B cell (primary cell): ENCODE measurements around the gene TMEM219. TPM values are rescaled to one million over a fixed set of nuclear protein-coding genes. Genes with fewer than 3 reads are reported as not detected.

ENCODE experiments used
- ATAC-seq: fragments of 200-7000 bp; cut with Tn5 transposase; one replicate; pipeline ENCODE4 v1.10.0; 2021; ENCODE audit warnings: low read depth, mild to moderate bottlenecking, moderate number of reproducible peaks, moderate library complexity
- CTCF ChIA-PET: fragments of 350-600 bp; sonication (Branson Sonifier 250); formaldehyde crosslinking; loops from one replicate; lab custom pipeline; 2021; ENCODE audit warnings: antibody characterized with exemption, inconsistent platforms; lab: Charles Lee
- POLR2A ChIA-PET: fragments of 350-600 bp; sonication (Branson Sonifier 250); formaldehyde crosslinking; loops from one replicate; lab custom pipeline; 2021; ENCODE audit warnings: antibody characterized with exemption; lab: Charles Lee
- DNase-seq: peaks from one replicate; pipeline ENCODE4 v3.0.0; 2013
- H2AFZ ChIP-seq: 2 replicates; pipeline ENCODE4 v1.6.1; 2012; ENCODE audit warnings: mild to moderate bottlenecking, low read depth, low read length; ENCODE audit not compliant: insufficient read depth, poor library complexity, severe bottlenecking
- H3K27ac ChIP-seq, 2 donors: 1 replicate in 1 of 2; 2 replicates in 1 of 2; pipeline ENCODE4 v1.5.1; 2012 to 2013; ENCODE audit warnings: low read length in 2 of 2, mild to moderate bottlenecking in 2 of 2, moderate library complexity in 1 of 2
- H3K27me3 ChIP-seq, 4 experiments: fragments of 200-600 bp in 1 of 4; sonication (generic) in 1 of 4; replicated peaks in 1 of 4; 1 replicate in 2 of 4; 2 replicates in 2 of 4; pipeline versions ENCODE4 v1.6.1 to v1.7.0; 2013 to 2016; ENCODE audit warnings: low read length in 3 of 4, mild to moderate bottlenecking in 2 of 4, mixed read lengths in 1 of 4, moderate library complexity in 1 of 4; ENCODE audit not compliant: insufficient read depth in 4 of 4, control insufficient read depth in 3 of 4; ENCODE audit errors: control extremely low read depth in 1 of 4
- H3K36me3 ChIP-seq, 2 experiments: replicated peaks in 1 of 2; 1 replicate in 1 of 2; 2 replicates in 1 of 2; pipeline versions ENCODE4 v1.6.1 to v1.7.1; 2013; ENCODE audit warnings: low read length in 1 of 2; ENCODE audit not compliant: insufficient read depth in 2 of 2, control insufficient read depth in 1 of 2; ENCODE audit errors: control extremely low read depth in 1 of 2, extremely low read depth in 1 of 2
- H3K4me1 ChIP-seq, 2 donors: fragments of 200-600 bp in 1 of 2; sonication (generic) in 1 of 2; 1 replicate in 1 of 2; 2 replicates in 1 of 2; pipeline versions ENCODE4 v1.5.1 to v1.6.1; 2013 to 2017; ENCODE audit warnings: low read length in 2 of 2; ENCODE audit not compliant: control insufficient read depth in 2 of 2, insufficient read depth in 2 of 2
- H3K4me2 ChIP-seq: replicated peaks from 2 replicates; pipeline ENCODE3; 2012; ENCODE audit warnings: mild to moderate bottlenecking, low read depth, low read length; ENCODE audit not compliant: poor library complexity, severe bottlenecking
- H3K4me3 ChIP-seq, 5 experiments: fragments of 200-600 bp in 1 of 5; sonication (generic) in 1 of 5; 1 replicate in 3 of 5; 2 replicates in 2 of 5; pipeline versions ENCODE4 v1.5.1 to v1.7.0; 2011 to 2016; ENCODE audit warnings: low read length in 4 of 5, mild to moderate bottlenecking in 4 of 5, low read depth in 2 of 5, control low read depth in 1 of 5, moderate library complexity in 1 of 5; ENCODE audit not compliant: insufficient read depth in 1 of 5; ENCODE audit errors: control extremely low read depth in 1 of 5, extremely low read depth in 1 of 5
- H3K79me2 ChIP-seq: fragments of 200-600 bp; sonication (generic); one replicate; pipeline ENCODE4 v1.6.0; 2016; ENCODE audit warnings: low read length; ENCODE audit not compliant: control insufficient read depth, insufficient read depth
- H3K9ac ChIP-seq: fragments of 200-600 bp; sonication (generic); 2 replicates; pipeline ENCODE4 v1.6.1; 2017; ENCODE audit warnings: mild to moderate bottlenecking, low read length, moderate library complexity
- H3K9me3 ChIP-seq, 3 donors: one replicate each; pipeline versions ENCODE4 v1.6.1 to v1.7.1; 2013; ENCODE audit warnings: low read length in 2 of 3; ENCODE audit not compliant: control insufficient read depth in 2 of 3, insufficient read depth in 1 of 3; ENCODE audit errors: control extremely low read depth in 1 of 3
- H4K20me1 ChIP-seq: 2 replicates; pipeline ENCODE4 v1.6.0; 2012; ENCODE audit warnings: mild to moderate bottlenecking, low read length; ENCODE audit not compliant: insufficient read depth, control insufficient read depth, poor library complexity, severe bottlenecking
- H3K27ac Mint-ChIP-seq: one replicate; pipeline ENCODE4 v1.8.0; 2021; ENCODE audit warnings: mixed read lengths
- H3K27me3 Mint-ChIP-seq: one replicate; pipeline ENCODE4 v1.8.0; 2021; ENCODE audit warnings: mixed read lengths
- H3K4me1 Mint-ChIP-seq: one replicate; pipeline ENCODE4 v1.8.0; 2021; ENCODE audit warnings: mixed read lengths
- H3K4me3 Mint-ChIP-seq: one replicate; pipeline ENCODE4 v1.8.0; 2021; ENCODE audit warnings: mixed read lengths
- H3K9me3 Mint-ChIP-seq: one replicate; pipeline ENCODE4 v1.8.0; 2022; ENCODE audit warnings: mixed read lengths; ENCODE audit not compliant: insufficient read depth
- CTCF ChIP-seq: fragments of 200-600 bp; IDR thresholded peaks from one replicate; pipeline ENCODE4 v1.8.0; 2022; ENCODE audit warnings: antibody characterized with exemption, mild to moderate bottlenecking
- EZH2 ChIP-seq: IDR thresholded peaks from 2 replicates; pipeline ENCODE4 v1.6.1; 2012; ENCODE audit warnings: borderline replicate concordance, low read depth, mild to moderate bottlenecking, moderate library complexity, low read length; ENCODE audit not compliant: insufficient read depth, poor library complexity, severe bottlenecking
- WGBS: methylation state at CpG from one replicate; pipeline ENCODE4 v1.1.5; 2013; ENCODE audit warnings: missing lambda C conversion rate; ENCODE audit not compliant: insufficient coverage; 5-methylcytosine and 5-hydroxymethylcytosine counted together
- intact Hi-C: fragments of 100-400 bp; cut with micrococcal nuclease; formaldehyde crosslinking; loops from one replicate; pipeline ENCODE4 v1.10.0; 2022
- polyA plus RNA-seq: library from polyadenylated mRNA; depleted of rRNA; stranded (reverse); fragments of >200 nt; gene quantifications from 2 replicates; pipeline ENCODE4 v1.2.3, GENCODE V29; 2012
- total RNA-seq, 2 donors: library from RNA; stranded (reverse); fragments of 120-200 nt in 1 of 2; gene quantifications; 1 replicate in 1 of 2; 2 replicates in 1 of 2; pipeline versions ENCODE4 v1.2.3 to v1.2.4, GENCODE V29; 2013 to 2022

The TMEM219 gene
- total and polyA plus RNA-seq, 2 donors (not counting 1 experiment from before 2014, with no cell fraction given): 66.6 to 103 TPM

GRCh38 chr16:29961127-29961478 lies 776 bp upstream of the TMEM219 start:
- DNase-seq (no peak), ATAC-seq (no peak)
- H3K36me3 ChIP-seq: no peaks in the 10 kb centered on the region
- no peaks in the 10 kb centered on the region for H3K9me3 ChIP-seq
- WGBS: 85% methylated on average over 4 of the region's 10 CpGs
- Mint-ChIP-seq H3K27ac (peak overlapping the region; percentile 91), H3K9me3 (no peaks in the 10 kb centered on the region), H3K27me3 (no peaks in the 10 kb centered on the region), H3K4me1 (peaks cover 19% of the 10 kb centered on the region), H3K4me3 (peak overlapping the region; percentile 90)
- peaks cover 6% of the 10 kb centered on the region for H3K79me2 ChIP-seq
- H3K27ac ChIP-seq: peak overlapping the region; percentile 53 to 88
- peak overlapping the region; percentile 95 for H2AFZ ChIP-seq
- H3K4me3 ChIP-seq: peak overlapping the region; percentile 5 to 86 (median 76)
- no peaks in the 10 kb centered on the region for H4K20me1 ChIP-seq
- no peaks in the 10 kb centered on the region for H3K27me3 ChIP-seq
- no peak for TF ChIP-seq EZH2
- TF ChIP-seq CTCF: no peak
- H3K4me2 ChIP-seq: peak overlapping the region; percentile 98
- ChIA-PET POLR2A (interaction anchor here (0.7 to 2.7 kb wide), 6 partner anchors 11 to 787 kb away, joined by 3 to 16 read pairs (median 6); partner anchors contain the start of genes CDIPT, KCTD13, PHKG2 and TAOK2), CTCF (interaction anchor here (0.5 to 2.2 kb wide), 8 partner anchors 12 to 444 kb away, joined by 3 to 14 read pairs (median 3); partner anchors contain the start of genes KCTD13 and TAOK2)
- H3K9ac ChIP-seq: peak overlapping the region; percentile 86
- intact Hi-C loops: loop anchor here (1.0 to 5.0 kb wide), 2 partner anchors 35 to 1111 kb away; partner anchors contain the start of genes INO80E, ZNF646 and ZNF668
- H3K4me1 ChIP-seq: peaks cover 13 to 19% of the 10 kb centered on the region in 2 donors

- Histone ChIP-seq H3K4me2 (peak overlapping the region; percentile 98), H3K9ac (peak overlapping the region; percentile 86), H3K27me3 (no peaks in the 10 kb centered on the region), H3K79me2 (peaks cover 6% of the 10 kb centered on the region), H3K4me3 (peak overlapping the region; percentile 76 to 86 (median 84)), H3K27ac (peak overlapping the region; percentile 79 to 88), H3K4me1 (peaks cover 13 to 19% of the 10 kb centered on the region in 2 donors), H4K20me1 (no peaks in the 10 kb centered on the region), H3K9me3 (no peaks in the 10 kb centered on the region), H3K36me3 (no peaks in the 10 kb centered on the region), H2AFZ (peak overlapping the region; percentile 95)
- ChIA-PET CTCF (interaction anchor here (0.6 to 2.2 kb wide), 9 partner anchors 11 to 262 kb away, joined by 3 to 14 read pairs (median 3); partner anchors contain the start of genes KCTD13 and TAOK2), POLR2A (interaction anchor here (0.7 to 2.7 kb wide), 5 partner anchors 10 to 1449 kb away, joined by 3 to 16 read pairs (median 5); partner anchors contain the start of genes CDIPT, KCTD13 and TAOK2)
- peak overlapping the region; percentile 91 for H3K27ac Mint-ChIP-seq
- H3K9me3 Mint-ChIP-seq: no peaks in the 10 kb centered on the region
- DNase-seq: peak; percentile 53
- TF ChIP-seq CTCF (no peak), EZH2 (no peak)
- intact Hi-C loops: loop anchor here (1.0 to 5.0 kb wide), 4 partner anchors 11 to 1110 kb away; partner anchors contain the start of genes CDIPT, KCTD13, TAOK2 and ZNF646
- WGBS: 13% methylated on average over 10 of the region's 18 CpGs
- ATAC-seq: no peak
- H3K4me1 Mint-ChIP-seq: peaks cover 20% of the 10 kb centered on the region
- H3K4me3 Mint-ChIP-seq: peak overlapping the region; percentile 90
- H3K27me3 Mint-ChIP-seq: no peaks in the 10 kb centered on the region
These were observed 590 bp downstream of the TMEM219 start for GRCh38 chr16:29962344-29962994.
